ENCODE measurements around the gene MCTP1. TPM values are rescaled to one million over a fixed set of nuclear protein-coding genes. Genes with fewer than 3 reads are reported as not detected.

Gene MCTP1
- total RNA-seq, 2 donors from 2014 or later = 3.3 to 5.0 TPM

DNA sequence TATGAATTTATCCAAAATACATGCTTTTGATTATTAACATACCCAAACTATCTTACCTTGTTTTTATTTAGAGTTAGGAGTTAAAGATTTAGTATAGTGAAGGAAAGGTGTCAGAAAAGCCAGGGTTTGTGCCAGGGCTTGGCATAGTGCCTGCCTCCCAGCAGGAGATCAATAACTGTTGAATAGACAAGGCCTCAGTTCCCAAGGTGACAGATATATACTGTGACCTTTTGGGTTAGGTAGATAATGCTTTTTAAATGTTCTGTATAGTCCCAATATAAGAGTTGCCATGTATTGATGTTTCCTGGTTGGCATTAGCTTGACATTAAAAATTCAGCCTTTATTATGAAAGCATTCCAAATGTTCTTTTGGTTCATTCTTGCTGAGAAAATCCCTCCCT lies 121.8 kb downstream of the MCTP1 start:
- no peak overlapping the region for H3K4me3 ChIP-seq
- no peak overlapping the region for H3K27ac ChIP-seq
- no peaks in the 10 kb centered on the region for H3K9me3 ChIP-seq
- no peak for DNase-seq (ENCODE audit: low spot score)
- intact Hi-C loops (cut with DNase I) = no loop called here
- no peaks in the 10 kb centered on the region for H3K4me1 ChIP-seq (replicated peaks)
- no peak for TF ChIP-seq POLR2A (IDR thresholded peaks at IDR 0.05)
- TF ChIP-seq POLR2AphosphoS5 (IDR thresholded peaks at IDR 0.05) = no peak
- TF ChIP-seq CTCF (IDR thresholded peaks at IDR 0.05) = no peak
- no peaks in the 10 kb centered on the region for H3K27me3 ChIP-seq (replicated peaks; ENCODE audit: insufficient read depth)
- no peaks in the 10 kb centered on the region for H3K36me3 ChIP-seq

DNA sequence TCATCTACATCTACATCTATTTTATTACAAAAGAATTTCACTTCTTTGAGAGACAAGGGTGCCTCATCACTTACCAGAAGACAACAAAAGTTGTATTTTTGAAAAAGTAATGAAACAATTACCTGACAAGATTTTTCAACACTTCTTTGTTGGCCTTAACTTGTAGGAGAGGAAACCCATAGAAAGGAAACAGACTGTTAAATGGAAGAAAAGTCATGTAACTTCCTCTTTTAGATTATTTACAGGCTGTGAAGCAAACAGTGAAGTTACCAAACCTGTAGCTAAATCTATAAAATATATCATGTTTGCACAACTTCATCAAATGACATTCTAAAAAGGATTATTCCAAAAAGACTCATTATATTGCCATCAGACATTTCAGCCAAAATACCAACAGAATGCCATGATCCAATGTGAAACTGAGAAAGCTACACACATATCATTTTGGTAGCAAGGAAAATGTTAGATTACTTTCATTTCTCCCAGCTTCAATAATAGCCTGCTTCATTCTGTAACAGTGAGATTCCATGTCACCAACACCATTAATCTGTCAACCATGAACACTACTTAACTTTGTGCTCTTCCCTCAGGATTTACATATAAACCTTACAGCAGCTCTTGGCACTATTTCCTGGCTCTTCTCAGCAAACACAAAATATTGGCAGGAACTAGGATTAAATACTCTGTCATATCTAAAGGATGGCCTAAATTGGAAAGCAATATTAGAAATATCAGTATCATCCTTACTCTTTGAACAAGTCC lies 122.5 kb downstream of the MCTP1 start:
- TF ChIP-seq POLR2AphosphoS5 (IDR thresholded peaks at IDR 0.05) (peak; percentile 26), POLR2A (IDR thresholded peaks at IDR 0.05) (no peak)
- Histone ChIP-seq H3K36me3 (no peaks in the 10 kb centered on the region), H3K4me1 (replicated peaks) (no peaks in the 10 kb centered on the region), H3K4me3 (no peak overlapping the region), H3K9me3 (no peaks in the 10 kb centered on the region), H3K27me3 (replicated peaks; ENCODE audit: insufficient read depth) (no peaks in the 10 kb centered on the region), H3K27ac (no peak overlapping the region)
- intact Hi-C loops (cut with DNase I) = no loop called here
- no peak for DNase-seq (ENCODE audit: low spot score)

GRCh38 chr5:95159603-95160002 lies 125.3 kb downstream of the MCTP1 start:
- no peaks in the 10 kb centered on the region for H3K36me3 ChIP-seq
- H3K27ac ChIP-seq = no peak overlapping the region
- no peaks in the 10 kb centered on the region for H3K27me3 ChIP-seq (replicated peaks; ENCODE audit: insufficient read depth)
- WGBS = 83% methylated on average over 1 of the region's 1 CpG
- TF ChIP-seq CTCF (IDR thresholded peaks at IDR 0.05) = no peak
- no peak for TF ChIP-seq POLR2A (IDR thresholded peaks at IDR 0.05)
- TF ChIP-seq POLR2AphosphoS5 (IDR thresholded peaks at IDR 0.05) = no peak
- no peaks in the 10 kb centered on the region for H3K4me1 ChIP-seq (replicated peaks)
- no peaks in the 10 kb centered on the region for H3K9me3 ChIP-seq
- no peak overlapping the region for H3K4me3 ChIP-seq
- DNase-seq (ENCODE audit: low spot score) = no peak
- intact Hi-C loops (cut with DNase I) = no loop called here

GRCh38 chr5:95155888-95156287 lies 129.0 kb downstream of the MCTP1 start:
- no peaks in the 10 kb centered on the region for H3K4me1 ChIP-seq (replicated peaks)
- intact Hi-C loops (cut with DNase I) = no loop called here

GRCh38 chr5:95153511-95153910 lies 131.4 kb downstream of the MCTP1 start:
- Histone ChIP-seq H3K4me1 (replicated peaks) (no peaks in the 10 kb centered on the region), H3K9me3 (no peaks in the 10 kb centered on the region), H3K4me3 (no peak overlapping the region), H3K27me3 (replicated peaks; ENCODE audit: insufficient read depth) (no peaks in the 10 kb centered on the region), H3K36me3 (no peaks in the 10 kb centered on the region), H3K27ac (no peak overlapping the region)
- DNase-seq (ENCODE audit: low spot score) = no peak
- 8% methylated on average over 2 of the region's 2 CpGs for WGBS
- TF ChIP-seq POLR2AphosphoS5 (IDR thresholded peaks at IDR 0.05) (no peak), POLR2A (IDR thresholded peaks at IDR 0.05) (no peak), CTCF (IDR thresholded peaks at IDR 0.05) (no peak)
- intact Hi-C loops (cut with DNase I) = no loop called here

More at GRCh38 chr5:95155888-95156287, 129.0 kb downstream of the MCTP1 start:
- Histone ChIP-seq H3K27me3 (replicated peaks; ENCODE audit: insufficient read depth) (no peaks in the 10 kb centered on the region), H3K9me3 (no peaks in the 10 kb centered on the region), H3K27ac (no peak overlapping the region), H3K4me3 (no peak overlapping the region), H3K36me3 (no peaks in the 10 kb centered on the region)
- WGBS = 71% methylated on average over 2 of the region's 2 CpGs
- no peak for DNase-seq (ENCODE audit: low spot score)
- TF ChIP-seq POLR2A (IDR thresholded peaks at IDR 0.05) (no peak), CTCF (IDR thresholded peaks at IDR 0.05) (no peak), POLR2AphosphoS5 (IDR thresholded peaks at IDR 0.05) (no peak)
